K562 (cell line): Measurements from ENCODE around the gene HIVEP3. TPM values are rescaled to one million over a fixed set of nuclear protein-coding genes. Genes with fewer than 3 reads are reported as not detected.
A peak's percentile ranks its signal among the peaks of the same experiment; 100 is the strongest.

ENCODE experiments used
- ATAC-seq: fragments of 200-7000 bp; cut with Tn5 transposase; 3 replicates; pipeline ENCODE4 v1.9.1; 2020; ENCODE audit warnings: moderate library complexity
- BruUV-seq: library from RNA; stranded (reverse); fragments of 400-500 nt; replicated peaks from 2 replicates; lab custom pipeline; 2021; lab: Mats Ljungman, UMichigan
- CTCF ChIA-PET: fragments of 300-600 bp; formaldehyde crosslinking; extraction: SDS; loops from one replicate; lab custom pipeline; 2021; ENCODE audit warnings: low intra/inter-chr PET ratio; lab: Yijun Ruan, JAX
- POLR2A ChIA-PET: fragments of 300-600, 350-650 bp; sonication (Branson Sonifier 250); formaldehyde crosslinking; extraction: SDS; loops from one replicate; lab custom pipeline; 2021; ENCODE audit warnings: antibody characterized with exemption, inconsistent platforms; lab: Yijun Ruan, JAX
- DNase-seq, 4 experiments: peaks; one replicate each; pipeline versions ENCODE4 v3.0.0 to v3.0.0-alpha.2; 2011 to 2018; ENCODE audit warnings: low spot score in 3 of 4, mixed read lengths in 3 of 4; ENCODE audit errors: extremely low read depth in 1 of 4
- FAIRE-seq: peaks from 2 replicates; lab custom pipeline; 2011; peaks lifted over from hg19 to GRCh38; lab: Jason Lieb, UNC
- H2AFZ ChIP-seq: 2 replicates; pipeline ENCODE4 v1.6.0; 2011; ENCODE audit warnings: low read depth, low read length, control low read depth, inconsistent platforms
- H3K27ac ChIP-seq: fragments of 200-600 bp; 3 replicates; pipeline ENCODE4 v1.8.0; 2011; ENCODE audit warnings: low read depth, mild to moderate bottlenecking, control low read depth, inconsistent platforms, low read length, moderate library complexity, mixed read lengths; ENCODE audit errors: extremely low read depth
- H3K27me3 ChIP-seq, 2 experiments: fragments of 300-600 bp in 1 of 2; 2 replicates in 1 of 2; 3 replicates in 1 of 2; pipeline versions ENCODE4 v1.6.0 to v1.8.0; 2011; ENCODE audit warnings: inconsistent platforms in 2 of 2, low read length in 2 of 2, mild to moderate bottlenecking in 1 of 2, mixed read lengths in 1 of 2, moderate library complexity in 1 of 2; ENCODE audit not compliant: control insufficient read depth in 2 of 2, insufficient read depth in 2 of 2
- H3K36me3 ChIP-seq: fragments of 300-600 bp; 3 replicates; pipeline ENCODE4 v1.8.0; 2011; ENCODE audit warnings: mild to moderate bottlenecking, low read length, inconsistent platforms; ENCODE audit not compliant: control insufficient read depth, insufficient read depth
- H3K4me1 ChIP-seq, 2 experiments: fragments of 200-600 bp in 1 of 2; replicated peaks in 1 of 2; 2 replicates in 1 of 2; 3 replicates in 1 of 2; pipeline versions ENCODE4 v1.5.1 to v1.8.0; 2011; ENCODE audit warnings: inconsistent platforms in 2 of 2, low read length in 2 of 2, mild to moderate bottlenecking in 1 of 2, mixed read lengths in 1 of 2, moderate library complexity in 1 of 2; ENCODE audit not compliant: control insufficient read depth in 2 of 2, insufficient read depth in 2 of 2
- H3K4me2 ChIP-seq: 2 replicates; pipeline ENCODE4 v1.6.1; 2011; ENCODE audit warnings: low read length, control low read depth, inconsistent platforms, mixed read lengths; ENCODE audit not compliant: insufficient read depth
- H3K4me3 ChIP-seq: fragments of 200-600 bp; sonication (generic), shearing (Covaris generic); 2 replicates; pipeline ENCODE4 v1.5.1; 2016; ENCODE audit warnings: control low read depth, inconsistent platforms
- H3K79me2 ChIP-seq: fragments of 200-600 bp; 3 replicates; pipeline ENCODE4 v1.8.0; 2011; ENCODE audit warnings: low read length, inconsistent platforms; ENCODE audit not compliant: control insufficient read depth, insufficient read depth
- H3K9ac ChIP-seq, 2 experiments: 2 replicates each; pipeline versions ENCODE4 v1.6.0 to v1.6.1; 2011; ENCODE audit warnings: low read depth in 2 of 2, low read length in 2 of 2, control low read depth in 1 of 2, inconsistent platforms in 1 of 2, mild to moderate bottlenecking in 1 of 2, mixed read lengths in 1 of 2; ENCODE audit not compliant: insufficient read depth in 1 of 2
- H3K9me1 ChIP-seq: one replicate; pipeline ENCODE4 v1.6.0; 2011; ENCODE audit warnings: inconsistent platforms, mild to moderate bottlenecking, low read length, moderate library complexity; ENCODE audit not compliant: control insufficient read depth, insufficient read depth
- H3K9me3 ChIP-seq: replicated peaks from 2 replicates; pipeline ENCODE4 v1.5.1; 2011; ENCODE audit warnings: low read depth, low read length, inconsistent platforms; ENCODE audit not compliant: control insufficient read depth, insufficient read depth
- H4K20me1 ChIP-seq: replicated peaks from 2 replicates; pipeline ENCODE4 v1.6.1; 2011; ENCODE audit warnings: low read length, inconsistent platforms, mixed read lengths; ENCODE audit not compliant: control insufficient read depth, insufficient read depth
- ELF4 ChIP-seq: fragments of 450-650 bp; formaldehyde crosslinking; IDR thresholded peaks from 2 replicates; pipeline ENCODE4 v1.4.0; 2022; ENCODE audit warnings: missing genetic modification characterization
- HSF4 ChIP-seq: fragments of 250-450 bp; sonication (Bioruptor Pico); IDR thresholded peaks from 2 replicates; pipeline ENCODE4 v2.1.2; 2022; ENCODE audit warnings: mild to moderate bottlenecking, moderate library complexity, borderline replicate concordance
- MXI1 ChIP-seq: IDR thresholded peaks from 2 replicates; pipeline ENCODE4 v1.6.1; 2011; ENCODE audit warnings: low read depth, mild to moderate bottlenecking, improper control_type of control experiment, low read length
- SLC30A9 ChIP-seq: fragments of 250-450 bp; sonication (Bioruptor Pico); IDR thresholded peaks from 2 replicates; pipeline ENCODE4 v1.8.0; 2022; ENCODE audit warnings: mild to moderate bottlenecking, moderate library complexity
- ZNF561 ChIP-seq: fragments of 450-650 bp; formaldehyde crosslinking; conservative IDR thresholded peaks from 2 replicates; pipeline ENCODE4 v1.4.0; 2020; ENCODE audit warnings: mild to moderate bottlenecking, moderate library complexity
- ZNF717 ChIP-seq: fragments of 250-450 bp; sonication (Bioruptor Pico); IDR thresholded peaks from 2 replicates; pipeline ENCODE4 v1.5.0; 2021
- WGBS: fragments of 100-300 bp; shearing (Covaris generic); methylation state at CpG from one replicate; pipeline ENCODE4 v1.1.6; 2016; ENCODE audit warnings: low coverage, mixed read lengths; ENCODE audit not compliant: insufficient coverage; ENCODE audit errors: missing lambda C conversion rate; 5-methylcytosine and 5-hydroxymethylcytosine counted together
- in situ Hi-C: fragments of 300-500 bp; cut with MboI; formaldehyde crosslinking; loops from 4 replicates; pipeline ENCODE4 v1.15.0; 2018; ENCODE audit warnings: inconsistent platforms, mixed read lengths
- intact Hi-C: fragments of 100-400 bp; cut with micrococcal nuclease; formaldehyde crosslinking; loops from 2 replicates; pipeline ENCODE4 v1.14.2; 2022
- polyA plus RNA-seq, 8 experiments: library from polyadenylated mRNA; depleted of rRNA in 4 of 8; stranded (reverse) in 5 of 8; unstranded in 3 of 8; fragments of >200 nt; fragmentation: Nextera tagmentation in 2 of 8; fragmentation: Illumina TruSeq in 1 of 8; extraction: Ambion mirVana in 2 of 8; extraction: Trizol in 1 of 8; gene quantifications; 2 replicates each; pipeline versions ENCODE4 v1.2.1 to v1.2.3, GENCODE V29; 2011 to 2014; ENCODE audit warnings: inconsistent platforms in 1 of 8, missing spikeins in 1 of 8
- total RNA-seq, 7 experiments: library from RNA; depleted of rRNA in 6 of 7; stranded (reverse); fragments of >200 nt in 6 of 7; fragmentation: Illumina TruSeq in 2 of 7; extraction: Trizol in 2 of 7; gene quantifications; 2 replicates each; pipeline versions ENCODE4 v1.2.1 to v1.2.3, GENCODE V29; 2011 to 2021; ENCODE audit warnings: low replicate concordance in 1 of 7

The HIVEP3 gene
- total and polyA plus RNA-seq, 9 of the 15 experiments (the other 6 are each of a cell fraction or from before 2014, with no cell fraction given), result 0.09 to 0.58 (median 0.34) TPM; not detected in 1

DNA sequence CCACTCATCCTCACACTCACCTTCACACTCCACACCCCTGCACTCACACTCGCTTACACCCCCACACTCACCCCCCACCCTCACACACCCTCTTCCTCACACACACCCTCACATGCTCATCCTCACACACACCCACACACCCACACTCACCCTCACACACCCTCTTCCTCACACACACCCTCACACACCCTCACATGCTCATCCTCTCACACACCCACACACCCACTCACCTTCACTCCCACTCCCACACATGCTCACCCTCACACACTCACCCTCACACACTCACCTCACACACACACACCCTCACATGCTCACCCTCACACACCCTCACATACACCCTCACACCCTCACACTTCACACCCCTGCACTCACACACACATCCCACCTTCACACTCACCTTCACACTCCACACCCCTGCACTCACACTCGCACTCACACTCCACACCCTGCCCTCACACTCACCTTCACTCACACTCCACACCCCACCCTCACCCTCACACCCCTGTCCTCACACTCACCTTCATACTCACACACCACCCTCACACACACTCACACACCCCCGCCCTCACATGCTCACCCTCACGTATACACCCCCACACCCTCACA is 391.7 kb downstream of the HIVEP3 start:
- intact Hi-C loops (no loop called here), in situ Hi-C loops (no loop called here)
- FAIRE-seq, result no peak
- Histone ChIP-seq H2AFZ (no peak overlapping the region), H3K9me3 (no peaks in the 10 kb centered on the region; the same call in 1 of the 2 replicates), H3K4me3 (no peak overlapping the region), H3K4me1 (peaks cover 0 to under 1% of the 10 kb centered on the region in 2 experiments; a peak in 1 of 5 replicates), H3K9ac (no peak overlapping the region), H4K20me1 (no peaks in the 10 kb centered on the region), H3K27me3 (peaks cover 3 to 27% of the 10 kb centered on the region in 2 experiments; a peak in 3 of 5 replicates), H3K9me1 (no peaks in the 10 kb centered on the region), H3K79me2 (no peaks in the 10 kb centered on the region), H3K4me2 (no peak overlapping the region), H3K27ac (no peak overlapping the region), H3K36me3 (no peaks in the 10 kb centered on the region)
- BruUV-seq, result no TSS peak
- WGBS, result 0% methylated on average over 3 of the region's 4 CpGs
- no peak for DNase-seq
- TF ChIP-seq ELF4 (CRISPR knock-in tag), result 0 out of 2 replicates have a peak, but pooled peaks have one; percentile 36
- no peak for TF ChIP-seq SLC30A9 (CRISPR knock-in tag)
- no peak for TF ChIP-seq ZNF717 (CRISPR knock-in tag)
- no peak for TF ChIP-seq HSF4 (CRISPR knock-in tag)
- no peak for TF ChIP-seq MXI1
- no peak for TF ChIP-seq ZNF561 (CRISPR knock-in tag)
- ChIA-PET POLR2A (no interaction called here), CTCF (no interaction called here)
- no peak for ATAC-seq
